ENCODE measurements around the gene MRPL20. TPM values are rescaled to one million over a fixed set of nuclear protein-coding genes. Genes with fewer than 3 reads are reported as not detected.

Gene MRPL20
- total RNA-seq, 1 donor from 2014 or later = 98.6 TPM

- H3K36me3 Mint-ChIP-seq (ENCODE audit: unreplicated experiment) = no peaks in the 10 kb centered on the region
- peaks cover 8% of the 10 kb centered on the region for H3K27me3 Mint-ChIP-seq (ENCODE audit: unreplicated experiment)
- H3K27ac Mint-ChIP-seq (ENCODE audit: unreplicated experiment) = no peak overlapping the region
- no peak overlapping the region for H3K4me3 Mint-ChIP-seq (ENCODE audit: unreplicated experiment)
- peak; percentile 70 for TF ChIP-seq CTCF (IDR thresholded peaks at IDR 0.05; ENCODE audit: partially characterized antibody, unreplicated experiment)
- peak; percentile 66 for DNase-seq
- H3K9me3 Mint-ChIP-seq (ENCODE audit: unreplicated experiment) = peaks cover 3% of the 10 kb centered on the region
- peaks cover 4% of the 10 kb centered on the region for H3K4me1 Mint-ChIP-seq (ENCODE audit: low read depth, unreplicated experiment)
Measured at GRCh38 chr1:1441002-1441888, 34.2 kb upstream of the MRPL20 start.

DNA sequence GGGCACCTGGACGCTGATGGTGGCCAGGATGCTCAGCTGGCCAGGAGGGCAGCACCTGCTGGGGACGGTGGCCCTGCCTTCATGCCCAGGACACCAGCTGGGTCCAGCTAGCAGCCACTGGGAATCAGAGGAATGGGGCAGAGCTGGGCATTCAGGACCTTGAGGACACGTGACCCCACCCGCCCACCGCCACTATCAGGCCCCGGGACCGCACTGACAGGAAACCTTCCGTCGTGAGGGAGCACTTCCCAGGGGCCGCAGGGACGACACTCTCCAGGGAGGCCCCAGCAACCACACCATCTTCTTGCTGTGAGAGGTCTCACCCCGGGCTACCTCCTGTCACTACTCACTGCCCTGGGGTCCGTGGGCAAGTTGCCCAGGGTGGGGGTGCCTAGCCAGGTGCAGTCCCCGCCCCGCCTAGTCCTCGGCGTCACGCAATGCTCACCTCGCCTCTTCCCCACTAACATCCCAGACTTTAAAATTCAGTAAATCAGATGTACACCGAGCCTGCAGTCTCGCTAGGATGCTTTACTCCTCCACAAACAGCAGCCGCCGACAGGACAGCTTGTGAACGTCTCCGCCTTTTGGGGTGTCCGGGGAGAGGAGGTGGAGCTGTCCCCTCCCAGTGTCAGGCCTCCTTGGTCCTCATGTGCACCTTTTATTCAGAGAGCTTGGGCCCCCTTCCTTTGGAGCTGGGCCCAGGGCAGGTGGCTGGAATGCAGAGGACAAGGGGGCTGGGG lies 33.3 kb upstream of the MRPL20 start:
- peaks cover 5% of the 10 kb centered on the region for H3K4me1 Mint-ChIP-seq (ENCODE audit: low read depth, unreplicated experiment)
- H3K9me3 Mint-ChIP-seq (ENCODE audit: unreplicated experiment) = peaks cover 3% of the 10 kb centered on the region
- H3K27ac Mint-ChIP-seq (ENCODE audit: unreplicated experiment) = no peak overlapping the region
- no peaks in the 10 kb centered on the region for H3K36me3 Mint-ChIP-seq (ENCODE audit: unreplicated experiment)
- H3K27me3 Mint-ChIP-seq (ENCODE audit: unreplicated experiment) = peaks cover 8% of the 10 kb centered on the region
- DNase-seq = no peak
- TF ChIP-seq CTCF (IDR thresholded peaks at IDR 0.05; ENCODE audit: partially characterized antibody, unreplicated experiment) = no peak
- no peak overlapping the region for H3K4me3 Mint-ChIP-seq (ENCODE audit: unreplicated experiment)

- H3K27me3 Mint-ChIP-seq (ENCODE audit: unreplicated experiment) = peaks cover 12% of the 10 kb centered on the region
- DNase-seq = no peak
- H3K4me3 Mint-ChIP-seq (ENCODE audit: unreplicated experiment) = no peak overlapping the region
- no peak overlapping the region for H3K27ac Mint-ChIP-seq (ENCODE audit: unreplicated experiment)
- H3K36me3 Mint-ChIP-seq (ENCODE audit: unreplicated experiment) = no peaks in the 10 kb centered on the region
- no peak for TF ChIP-seq CTCF (IDR thresholded peaks at IDR 0.05; ENCODE audit: partially characterized antibody, unreplicated experiment)
- peaks cover 7% of the 10 kb centered on the region for H3K4me1 Mint-ChIP-seq (ENCODE audit: low read depth, unreplicated experiment)
- H3K9me3 Mint-ChIP-seq (ENCODE audit: unreplicated experiment) = peaks cover 3% of the 10 kb centered on the region
Measured at GRCh38 chr1:1439546-1440261, 32.6 kb upstream of the MRPL20 start.

DNA sequence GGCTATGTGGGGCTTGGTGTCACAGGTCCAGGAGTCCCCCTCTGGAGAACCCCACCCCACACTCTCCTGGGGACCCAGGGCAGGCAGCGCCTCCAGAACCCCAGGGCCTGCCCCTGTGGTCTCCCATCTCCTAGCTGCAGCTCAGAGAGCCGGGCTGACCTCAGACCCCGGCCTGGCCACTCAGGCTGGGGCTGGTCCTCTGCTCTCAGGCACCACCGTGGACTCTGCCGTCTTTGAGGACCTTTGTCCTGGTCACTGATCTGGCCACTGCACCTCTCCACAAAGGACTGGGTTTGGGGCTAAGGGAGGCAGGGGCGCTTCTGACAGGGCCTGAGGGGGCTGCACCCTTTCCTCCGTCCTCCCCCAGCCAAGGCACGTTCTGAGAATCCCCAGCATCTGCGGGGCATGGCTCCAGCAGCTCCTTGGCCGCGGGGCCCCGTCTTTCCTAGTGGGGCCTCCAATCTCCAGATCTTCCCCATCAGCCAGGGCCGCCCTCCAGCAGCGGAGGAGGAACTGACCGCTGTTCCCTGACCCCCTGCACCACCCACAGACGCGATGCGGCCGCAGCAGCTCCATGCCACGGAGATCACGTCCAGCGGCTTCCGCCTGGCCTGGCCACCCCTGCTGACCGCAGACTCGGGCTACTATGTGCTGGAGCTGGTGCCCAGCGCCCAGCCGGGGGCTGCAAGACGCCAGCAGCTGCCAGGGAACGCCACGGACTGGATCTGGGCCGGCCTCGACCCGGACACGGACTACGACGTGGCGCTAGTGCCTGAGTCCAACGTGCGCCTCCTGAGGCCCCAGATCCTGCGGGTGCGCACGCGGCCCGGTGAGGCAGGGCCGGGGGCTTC lies 31.7 kb upstream of the MRPL20 start:
- no peak overlapping the region for H3K27ac Mint-ChIP-seq (ENCODE audit: unreplicated experiment)
- TF ChIP-seq CTCF (IDR thresholded peaks at IDR 0.05; ENCODE audit: partially characterized antibody, unreplicated experiment) = no peak
- H3K4me3 Mint-ChIP-seq (ENCODE audit: unreplicated experiment) = no peak overlapping the region
- no peaks in the 10 kb centered on the region for H3K36me3 Mint-ChIP-seq (ENCODE audit: unreplicated experiment)
- H3K4me1 Mint-ChIP-seq (ENCODE audit: low read depth, unreplicated experiment) = peaks cover 7% of the 10 kb centered on the region
- H3K9me3 Mint-ChIP-seq (ENCODE audit: unreplicated experiment) = peaks cover 3% of the 10 kb centered on the region
- no peak for DNase-seq
- H3K27me3 Mint-ChIP-seq (ENCODE audit: unreplicated experiment) = peaks cover 12% of the 10 kb centered on the region
